ENCODE data around the gene SLC27A2.

SLC27A2 gene

GRCh38 chr15:50244959-50245624 is 63.1 kb downstream of the SLC27A2 start:
- no peak for DNase-seq

GRCh38 chr15:50246631-50247030 is 64.6 kb downstream of the SLC27A2 start:
- no peak for DNase-seq

- no peak for DNase-seq
Measured at GRCh38 chr15:50247819-50248655, 66.0 kb downstream of the SLC27A2 start.

GRCh38 chr15:50248994-50249582 is 67.1 kb downstream of the SLC27A2 start:
- no peak for DNase-seq

GRCh38 chr15:50249704-50250103 is 67.7 kb downstream of the SLC27A2 start:
- DNase-seq, result no peak

GRCh38 chr15:50250760-50251394 is 68.9 kb downstream of the SLC27A2 start:
- DNase-seq, result no peak

- DNase-seq, result no peak
Measured at GRCh38 chr15:50251638-50252182, 69.7 kb downstream of the SLC27A2 start.

- no peak for DNase-seq
Measured at GRCh38 chr15:50252556-50252955, 70.6 kb downstream of the SLC27A2 start.

- no peak for DNase-seq
Measured at GRCh38 chr15:50256188-50257041, 74.4 kb downstream of the SLC27A2 start.

- no peak for DNase-seq
Measured at GRCh38 chr15:50257332-50257731, 75.3 kb downstream of the SLC27A2 start.

GRCh38 chr15:50257924-50258323 is 75.9 kb downstream of the SLC27A2 start:
- peak in 1 of 2 experiments; percentile 3 for DNase-seq

GRCh38 chr15:50259276-50259675 is 77.3 kb downstream of the SLC27A2 start:
- no peak for DNase-seq

GRCh38 chr15:50260969-50261496 is 79.0 kb downstream of the SLC27A2 start:
- no peak for DNase-seq

- DNase-seq, result no peak
Measured at GRCh38 chr15:50261981-50262380, 80.0 kb downstream of the SLC27A2 start.

- DNase-seq, result no peak
Measured at GRCh38 chr15:50262533-50262932, 80.5 kb downstream of the SLC27A2 start.

GRCh38 chr15:50265620-50266019 is 83.6 kb downstream of the SLC27A2 start, which contains the start of gene HDC:
HDC (minus strand) TSS chr15:50265726; CDS start chr15:50265623, 103 bp downstream.
- DNase-seq, result no peak

- DNase-seq, result no peak
Measured at GRCh38 chr15:50267577-50267976, 85.6 kb downstream of the SLC27A2 start.

GRCh38 chr15:50275091-50275490 is 93.1 kb downstream of the SLC27A2 start:
- no peak for DNase-seq

- DNase-seq, result no peak
Measured at GRCh38 chr15:50275908-50276307, 93.9 kb downstream of the SLC27A2 start.

GRCh38 chr15:50277370-50277769 is 95.4 kb downstream of the SLC27A2 start:
- DNase-seq, result no peak

- no peak for DNase-seq
Measured at GRCh38 chr15:50278496-50278895, 96.5 kb downstream of the SLC27A2 start.

- no peak for DNase-seq
Measured at GRCh38 chr15:50280271-50280670, 98.3 kb downstream of the SLC27A2 start.
